GM19372 (cell line): Measurements from ENCODE around the gene BTBD6.
"Not testable (repeated sequence)": the region's sequence is repeated elsewhere in the genome, so short reads cannot be mapped to it uniquely, and the experiment has no call there.

Source experiments
- ATAC-seq: cut with Tn5 transposase; IDR thresholded peaks from one replicate; pipeline ENCODE4 v1.9.1; 2021; ENCODE audit warnings: mild to moderate bottlenecking, low read depth, moderate library complexity; ENCODE audit not compliant: unreplicated experiment

BTBD6 gene

GRCh38 chr14:105288936-105289335 lies 40.6 kb downstream of the BTBD6 start:
- not testable (repeated sequence) for ATAC-seq

- no peak for ATAC-seq
These were observed 42.5 kb downstream of the BTBD6 start for GRCh38 chr14:105290621-105291346.

GRCh38 chr14:105292826-105293711 lies 44.7 kb downstream of the BTBD6 start:
- no peak for ATAC-seq

- ATAC-seq: no peak
These were observed 45.8 kb downstream of the BTBD6 start for GRCh38 chr14:105294142-105294597.

GRCh38 chr14:105297311-105297710 lies 49.0 kb downstream of the BTBD6 start:
- not testable (repeated sequence) for ATAC-seq

GRCh38 chr14:105299654-105300541 lies 51.6 kb downstream of the BTBD6 start:
- ATAC-seq: peak; percentile 4
